Ectodermal cell (in vitro differentiated cells): Measurements from ENCODE around the gene VAV2.

ENCODE experiments used
- H3K27ac ChIP-seq: 2 replicates; pipeline ENCODE4 v1.7.0; 2013; ENCODE audit warnings: mild to moderate bottlenecking, low read depth, low read length; ENCODE audit not compliant: insufficient read depth, poor library complexity, severe bottlenecking
- H3K27me3 ChIP-seq: 2 replicates; pipeline ENCODE4 v1.7.0; 2013; ENCODE audit warnings: mild to moderate bottlenecking, low read length; ENCODE audit not compliant: insufficient read depth, control insufficient read depth, poor library complexity, severe bottlenecking
- H3K36me3 ChIP-seq: one replicate; pipeline ENCODE4 v1.7.0; 2013; ENCODE audit warnings: low read length; ENCODE audit not compliant: control insufficient read depth, insufficient read depth
- H3K4me1 ChIP-seq: one replicate; pipeline ENCODE4 v1.7.0; 2013; ENCODE audit warnings: low read length; ENCODE audit not compliant: control insufficient read depth, insufficient read depth
- H3K4me3 ChIP-seq: 2 replicates; pipeline ENCODE4 v1.7.0; 2013; ENCODE audit warnings: low read depth, low read length, control low read depth; ENCODE audit not compliant: insufficient read depth
- H3K9me3 ChIP-seq: 2 replicates; pipeline ENCODE4 v1.7.0; 2013; ENCODE audit warnings: mild to moderate bottlenecking, low read length, moderate library complexity; ENCODE audit not compliant: control insufficient read depth
- WGBS, 2 experiments: methylation state at CpG; one replicate each; pipeline ENCODE4 v1.1.7; 2013; ENCODE audit warnings: missing lambda C conversion rate in 2 of 2; 5-methylcytosine and 5-hydroxymethylcytosine counted together

The VAV2 gene

DNA sequence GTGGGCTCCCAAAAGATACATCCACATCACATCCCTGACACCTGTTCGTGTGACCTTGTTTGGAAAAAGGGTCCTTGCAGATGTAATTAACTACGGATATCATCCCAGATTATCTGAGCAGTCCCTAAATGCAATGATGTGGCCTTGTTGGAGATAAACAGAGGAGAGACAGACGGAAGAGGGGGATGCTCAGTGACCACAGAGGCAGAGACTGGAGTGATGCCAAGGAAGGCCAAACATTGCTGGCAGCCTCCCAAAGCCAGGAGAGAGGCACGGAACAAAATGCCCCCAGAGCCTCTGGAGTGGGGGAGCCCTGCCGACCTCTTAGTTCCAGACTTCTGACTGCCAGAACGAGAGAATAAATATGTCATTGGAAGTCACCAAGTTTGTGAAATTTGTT, 15.0 kb upstream of the VAV2 start:
- H3K27me3 ChIP-seq, result no peaks in the 10 kb centered on the region
- 90% methylated on average over 6 of the region's 6 CpGs for WGBS, 2 experiments
- H3K36me3 ChIP-seq, result no peaks in the 10 kb centered on the region
- H3K27ac ChIP-seq, result no peak overlapping the region
- H3K9me3 ChIP-seq, result no peaks in the 10 kb centered on the region
- no peaks in the 10 kb centered on the region for H3K4me1 ChIP-seq
- H3K4me3 ChIP-seq, result no peak overlapping the region

- Histone ChIP-seq H3K4me1 (no peaks in the 10 kb centered on the region), H3K27ac (no peak overlapping the region), H3K9me3 (no peaks in the 10 kb centered on the region), H3K4me3 (no peak overlapping the region), H3K27me3 (no peaks in the 10 kb centered on the region), H3K36me3 (no peaks in the 10 kb centered on the region)
- WGBS, 2 experiments, result 92 to 93% methylated on average over 8 of the region's 8 CpGs
These were observed 13.3 kb upstream of the VAV2 start for GRCh38 chr9:134005381-134005780.

DNA sequence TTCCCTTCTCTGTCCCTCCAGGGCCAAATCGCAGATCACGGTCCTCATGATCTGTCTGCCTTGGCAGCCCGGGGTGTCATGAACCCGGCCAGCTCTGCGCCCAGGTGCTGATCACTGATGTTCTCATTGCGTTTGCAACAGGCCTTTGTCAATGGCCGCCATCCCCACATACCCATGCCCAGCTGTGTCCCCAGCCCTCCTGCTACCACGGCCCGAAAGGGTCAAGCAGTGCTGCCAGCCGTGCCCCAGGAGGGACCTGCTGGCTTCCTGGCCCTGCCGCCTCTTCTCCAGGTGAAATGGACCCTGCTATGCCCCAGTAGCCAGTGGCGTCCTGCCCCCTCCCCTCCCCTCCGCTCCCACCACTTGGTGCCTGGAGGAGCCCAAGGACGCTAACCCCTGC, 12.8 kb upstream of the VAV2 start:
- H3K27ac ChIP-seq, result no peak overlapping the region
- WGBS, 2 experiments, result 85 to 89% methylated on average over 14 of the region's 14 CpGs
- no peaks in the 10 kb centered on the region for H3K4me1 ChIP-seq
- H3K27me3 ChIP-seq, result no peaks in the 10 kb centered on the region
- no peak overlapping the region for H3K4me3 ChIP-seq
- H3K36me3 ChIP-seq, result no peaks in the 10 kb centered on the region
- H3K9me3 ChIP-seq, result no peaks in the 10 kb centered on the region

DNA sequence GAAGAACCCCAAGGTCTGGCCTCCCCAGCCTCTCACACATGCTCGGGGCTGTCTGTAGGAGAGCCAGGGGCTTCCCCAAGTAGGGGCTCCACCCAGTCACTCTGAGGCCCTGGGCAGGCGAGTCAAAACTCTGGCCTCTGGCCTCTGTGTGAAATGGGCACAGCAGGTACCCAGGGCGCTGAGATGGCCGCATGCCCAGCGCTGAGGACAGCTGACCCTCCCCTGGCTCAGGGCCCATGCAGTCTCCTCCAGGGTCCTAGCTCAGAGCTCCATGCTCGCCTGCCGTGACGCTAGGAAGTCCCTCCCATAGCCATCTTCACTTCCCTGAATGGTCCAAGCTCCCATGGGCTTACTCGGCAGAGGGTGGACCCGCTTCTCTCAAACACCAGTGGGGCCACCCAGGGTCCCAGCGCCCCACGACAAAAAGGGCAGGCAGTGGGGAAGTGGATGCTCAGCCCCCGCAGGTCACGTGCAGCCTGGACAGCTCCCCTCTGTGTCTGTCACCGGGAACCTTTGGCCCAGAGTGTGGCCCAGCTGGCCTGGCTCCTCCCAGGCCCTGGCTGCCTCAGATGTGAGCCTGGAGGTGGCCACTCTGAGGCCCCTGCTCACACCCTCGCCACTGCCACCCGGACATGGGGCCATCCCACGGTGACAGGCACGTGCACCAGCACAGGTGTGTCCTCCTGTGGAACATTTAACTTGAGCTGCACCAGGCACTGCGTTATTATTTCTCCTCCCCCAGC, 12.2 kb upstream of the VAV2 start:
- Histone ChIP-seq H3K36me3 (no peaks in the 10 kb centered on the region), H3K27ac (no peak overlapping the region), H3K4me1 (no peaks in the 10 kb centered on the region), H3K4me3 (no peak overlapping the region), H3K9me3 (no peaks in the 10 kb centered on the region), H3K27me3 (no peaks in the 10 kb centered on the region)
- WGBS, 2 experiments, result 91 to 93% methylated on average over 20 of the region's 20 CpGs

GRCh38 chr9:134003237-134003636, 11.1 kb upstream of the VAV2 start:
- H3K4me3 ChIP-seq, result no peak overlapping the region
- H3K9me3 ChIP-seq, result no peaks in the 10 kb centered on the region
- no peak overlapping the region for H3K27ac ChIP-seq
- H3K4me1 ChIP-seq, result no peaks in the 10 kb centered on the region
- no peaks in the 10 kb centered on the region for H3K27me3 ChIP-seq
- WGBS, 2 experiments, result 84 to 87% methylated on average over 2 of the region's 2 CpGs
- H3K36me3 ChIP-seq, result no peaks in the 10 kb centered on the region

DNA sequence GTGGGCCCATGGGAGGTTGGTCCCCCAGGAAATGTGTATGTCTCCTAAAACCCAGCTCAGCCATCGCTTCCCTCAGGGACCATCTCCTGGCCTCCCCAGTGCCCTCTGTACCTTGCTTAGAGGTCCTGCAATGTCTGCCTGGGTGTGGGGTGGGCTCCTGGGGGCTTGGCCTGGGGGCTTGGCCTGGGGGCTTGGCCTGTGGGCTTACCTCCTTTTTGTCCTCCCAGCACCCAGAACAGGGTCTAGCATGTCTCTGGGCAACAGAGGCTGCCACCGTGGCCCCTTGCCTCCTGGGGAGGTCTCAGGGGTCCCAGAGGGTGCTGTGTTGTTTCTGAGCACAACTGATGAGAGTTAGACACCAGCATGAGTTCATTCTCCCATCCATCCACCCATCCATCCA, 10.7 kb upstream of the VAV2 start:
- H3K4me1 ChIP-seq, result no peaks in the 10 kb centered on the region
- H3K27me3 ChIP-seq, result no peaks in the 10 kb centered on the region
- no peak overlapping the region for H3K4me3 ChIP-seq
- no peak overlapping the region for H3K27ac ChIP-seq
- 91 to 100% methylated on average over 2 of the region's 2 CpGs for WGBS, 2 experiments
- no peaks in the 10 kb centered on the region for H3K9me3 ChIP-seq
- no peaks in the 10 kb centered on the region for H3K36me3 ChIP-seq

DNA sequence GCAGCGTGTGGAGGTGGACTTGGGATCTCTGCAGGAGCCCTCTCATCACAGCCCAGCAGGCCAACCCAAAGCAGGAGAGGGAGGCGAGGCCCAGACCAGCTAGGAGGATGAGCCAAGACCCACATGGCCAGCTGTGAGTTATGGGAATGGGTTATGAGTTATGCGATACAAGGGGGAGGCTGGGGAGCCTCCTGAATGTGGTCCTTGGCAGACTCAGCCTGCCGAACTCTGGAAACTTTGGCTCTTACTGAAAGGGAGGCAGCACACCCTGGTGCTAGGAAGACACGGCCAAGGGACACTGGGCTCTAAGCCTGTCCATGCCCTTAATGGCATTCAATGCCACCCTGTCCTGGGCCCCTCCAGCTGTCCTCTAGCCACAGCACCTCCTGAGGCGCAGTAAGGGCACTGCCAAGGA, 7.7 kb upstream of the VAV2 start:
- WGBS, 2 experiments, result 84 to 85% methylated on average over 6 of the region's 6 CpGs
- Histone ChIP-seq H3K4me3 (no peak overlapping the region), H3K9me3 (no peaks in the 10 kb centered on the region), H3K4me1 (no peaks in the 10 kb centered on the region), H3K36me3 (no peaks in the 10 kb centered on the region), H3K27me3 (no peaks in the 10 kb centered on the region), H3K27ac (no peak overlapping the region)

DNA sequence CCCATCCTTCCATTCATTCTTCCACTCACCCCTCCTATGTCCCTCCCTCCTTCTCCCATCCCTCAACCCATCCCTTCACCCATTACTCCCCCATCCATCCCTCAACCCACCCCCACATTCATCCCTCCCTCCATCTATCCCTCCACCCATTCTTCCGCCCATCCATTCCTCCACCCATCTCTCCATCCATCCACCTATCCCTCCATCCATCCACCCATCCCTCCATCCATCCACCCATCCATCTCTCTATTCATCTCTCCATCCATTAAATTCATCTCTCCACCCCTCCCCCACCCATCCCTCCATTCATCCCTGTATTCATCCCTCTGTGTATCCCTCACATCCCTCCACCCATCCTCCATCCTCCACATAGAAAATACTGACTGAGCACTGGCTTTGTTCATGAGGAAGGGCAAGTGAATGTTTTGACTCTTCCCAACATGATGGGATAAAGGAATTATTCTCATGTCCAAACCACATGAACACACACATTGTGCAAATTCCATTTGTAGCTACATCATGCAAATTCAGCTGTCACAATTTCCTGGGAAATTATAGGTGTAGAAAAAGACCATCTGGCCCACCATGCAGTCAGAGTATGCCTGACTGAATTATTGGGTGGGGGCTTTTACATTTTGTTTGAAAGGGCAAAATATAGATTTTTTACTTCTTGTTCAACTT, 6.9 kb upstream of the VAV2 start:
- Histone ChIP-seq H3K4me1 (peaks cover under 1% of the 10 kb centered on the region), H3K27ac (no peak overlapping the region), H3K36me3 (no peaks in the 10 kb centered on the region), H3K4me3 (no peak overlapping the region), H3K9me3 (no peaks in the 10 kb centered on the region), H3K27me3 (no peaks in the 10 kb centered on the region)
- WGBS, 2 experiments, result 86 to 92% methylated on average over 1 of the region's 1 CpG

GRCh38 chr9:133997584-133997983, 5.5 kb upstream of the VAV2 start:
- Histone ChIP-seq H3K27me3 (no peaks in the 10 kb centered on the region), H3K4me3 (no peak overlapping the region), H3K4me1 (peaks cover 8% of the 10 kb centered on the region), H3K27ac (no peak overlapping the region), H3K9me3 (no peaks in the 10 kb centered on the region), H3K36me3 (no peaks in the 10 kb centered on the region)
- WGBS, 2 experiments, result 86 to 91% methylated on average over 2 of the region's 2 CpGs

GRCh38 chr9:133996531-133997520, 4.7 kb upstream of the VAV2 start:
- no peaks in the 10 kb centered on the region for H3K36me3 ChIP-seq
- no peaks in the 10 kb centered on the region for H3K27me3 ChIP-seq
- H3K4me3 ChIP-seq, result no peak overlapping the region
- H3K27ac ChIP-seq, result no peak overlapping the region
- H3K9me3 ChIP-seq, result no peaks in the 10 kb centered on the region
- peaks cover 8% of the 10 kb centered on the region for H3K4me1 ChIP-seq
- WGBS, 2 experiments, result 80% methylated on average over 24 of the region's 24 CpGs
